ENCODE data around the gene CFAP46. TPM values are rescaled to one million over a fixed set of nuclear protein-coding genes. Genes with fewer than 3 reads are reported as not detected.

The CFAP46 gene
- total RNA-seq, 1 donor from 2014 or later: 1.9 TPM

DNA sequence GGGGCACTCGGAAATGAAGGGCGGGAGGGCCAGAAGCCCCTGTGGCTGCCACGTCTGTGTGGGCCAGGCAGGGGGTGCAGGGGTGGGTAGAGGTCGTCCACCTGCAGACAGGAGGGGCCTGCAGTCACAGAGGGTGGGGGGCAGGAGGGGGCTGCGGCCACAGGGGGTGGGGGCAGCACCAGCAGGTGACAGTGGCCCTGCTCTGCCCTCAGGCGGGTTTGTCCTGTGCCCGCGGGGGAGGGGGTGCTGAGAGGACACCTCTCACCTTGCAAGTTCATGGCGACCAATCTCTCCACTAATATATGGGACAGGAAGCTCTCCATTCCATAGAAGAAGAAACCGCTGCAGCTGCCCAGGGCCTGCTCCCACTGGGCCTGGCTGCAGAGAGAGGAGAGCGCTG is 129.8 kb downstream of the CFAP46 start:
- ATAC-seq (ENCODE audit: poor library complexity): no peak
- intact Hi-C loops (cut with DNase I): no loop called here
- DNase-seq: peak; percentile 6

GRCh38 chr10:132811891-132812481 is 130.4 kb downstream of the CFAP46 start:
- DNase-seq (peak; percentile 36), ATAC-seq (ENCODE audit: poor library complexity) (no peak)
- intact Hi-C loops (cut with DNase I): no loop called here

GRCh38 chr10:132810807-132811700 is 131.3 kb downstream of the CFAP46 start:
- no peak for ATAC-seq (ENCODE audit: poor library complexity)
- intact Hi-C loops (cut with DNase I): no loop called here
- DNase-seq: peak; percentile 19

GRCh38 chr10:132810141-132810806 is 132.1 kb downstream of the CFAP46 start:
- DNase-seq (peak; percentile 10), ATAC-seq (ENCODE audit: poor library complexity) (no peak)
- intact Hi-C loops (cut with DNase I): no loop called here

GRCh38 chr10:132809232-132810140 is 132.9 kb downstream of the CFAP46 start:
- peak; percentile 36 for DNase-seq
- ATAC-seq (ENCODE audit: poor library complexity): no peak
- intact Hi-C loops (cut with DNase I): no loop called here

DNA sequence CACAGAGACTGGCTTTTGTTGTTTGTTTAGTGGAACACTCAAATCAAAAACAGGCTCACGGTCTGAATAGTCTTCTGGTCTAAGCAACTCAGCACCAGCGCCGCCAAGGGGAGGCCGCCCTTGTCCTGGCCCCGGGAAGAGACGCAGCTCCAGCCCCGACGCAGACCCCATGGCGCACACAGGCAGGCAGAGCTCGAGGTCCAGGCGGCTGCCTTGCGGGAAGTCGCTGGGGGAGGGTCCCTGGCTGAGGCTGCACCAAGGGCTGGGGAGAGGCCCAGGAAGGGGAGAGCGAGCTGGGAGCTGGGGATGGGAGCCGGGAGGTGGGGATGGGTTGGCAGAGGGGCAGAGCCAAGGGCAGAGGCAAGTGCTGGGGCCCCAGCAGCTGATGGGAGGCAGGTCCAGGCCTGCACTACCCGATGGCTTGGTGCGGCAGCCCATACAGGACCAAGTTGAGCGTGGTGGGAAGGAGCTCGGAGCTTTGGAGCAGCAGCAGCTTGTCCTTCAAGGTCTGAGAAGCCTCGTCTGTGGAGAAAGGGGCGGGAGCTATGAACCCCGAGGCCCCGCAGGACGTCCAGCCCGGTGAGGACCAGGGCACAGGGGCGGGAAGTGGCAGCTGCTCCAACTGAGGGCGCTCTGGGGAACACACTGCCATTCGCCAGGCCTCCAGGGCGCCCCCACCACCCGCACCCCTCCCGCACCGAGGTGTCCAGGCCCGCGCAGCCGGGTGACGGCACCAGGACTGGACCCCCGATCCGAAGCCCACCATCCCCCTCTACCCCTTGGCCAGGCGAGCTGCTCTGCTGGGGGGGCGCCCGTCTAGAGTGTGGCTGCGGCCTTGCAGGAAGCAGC is 133.8 kb downstream of the CFAP46 start:
- intact Hi-C loops (cut with DNase I): no loop called here
- peak; percentile 34 for DNase-seq
- ATAC-seq (ENCODE audit: poor library complexity): no peak

- ATAC-seq (ENCODE audit: poor library complexity) (no peak), DNase-seq (peak; percentile 25)
- intact Hi-C loops (cut with DNase I): no loop called here
These were observed 134.7 kb downstream of the CFAP46 start for GRCh38 chr10:132807621-132808049.

GRCh38 chr10:132806561-132807003 is 135.8 kb downstream of the CFAP46 start:
- intact Hi-C loops (cut with DNase I): no loop called here
- DNase-seq (peak; percentile 36), ATAC-seq (ENCODE audit: poor library complexity) (no peak)

- ATAC-seq (ENCODE audit: poor library complexity): no peak
- no peak for DNase-seq
- intact Hi-C loops (cut with DNase I): no loop called here
These were observed 136.3 kb downstream of the CFAP46 start for GRCh38 chr10:132806110-132806509.

- no peak for ATAC-seq (ENCODE audit: poor library complexity)
- intact Hi-C loops (cut with DNase I): no loop called here
- DNase-seq: no peak
These were observed 136.8 kb downstream of the CFAP46 start for GRCh38 chr10:132805599-132805998.

DNA sequence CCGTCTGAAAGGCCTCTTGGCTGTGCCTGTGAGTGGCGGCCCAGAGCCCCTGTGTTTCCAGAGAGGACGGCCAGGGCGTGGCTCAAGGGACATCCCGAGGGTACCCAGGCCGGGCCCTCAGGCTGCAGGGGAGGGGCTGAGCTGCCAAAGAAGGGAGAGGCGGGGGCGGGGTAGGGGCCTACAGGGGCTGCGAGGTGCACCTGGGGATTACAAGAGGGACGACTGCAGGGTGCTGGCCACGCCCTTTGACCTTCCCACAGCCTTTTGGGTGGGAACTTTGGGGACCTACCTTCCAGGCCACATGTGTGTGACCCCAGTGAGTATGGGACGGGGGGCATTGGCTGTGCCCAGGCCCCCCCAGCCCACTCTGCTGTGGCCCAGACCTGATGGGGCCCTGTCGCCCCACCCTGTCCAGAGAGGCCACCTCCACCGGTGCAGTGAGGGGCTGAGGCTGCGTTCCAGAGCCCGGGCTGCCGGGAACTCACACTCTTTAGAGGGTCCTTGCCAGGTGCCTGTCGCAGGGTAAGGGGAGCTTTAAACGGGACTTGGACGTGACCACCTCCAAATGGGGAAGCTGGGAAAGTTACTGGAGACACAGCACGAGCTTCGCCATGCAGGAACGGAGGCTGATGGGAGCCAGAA is 137.5 kb downstream of the CFAP46 start:
- intact Hi-C loops (cut with DNase I): no loop called here
- ATAC-seq (ENCODE audit: poor library complexity): no peak
- DNase-seq: no peak

DNA sequence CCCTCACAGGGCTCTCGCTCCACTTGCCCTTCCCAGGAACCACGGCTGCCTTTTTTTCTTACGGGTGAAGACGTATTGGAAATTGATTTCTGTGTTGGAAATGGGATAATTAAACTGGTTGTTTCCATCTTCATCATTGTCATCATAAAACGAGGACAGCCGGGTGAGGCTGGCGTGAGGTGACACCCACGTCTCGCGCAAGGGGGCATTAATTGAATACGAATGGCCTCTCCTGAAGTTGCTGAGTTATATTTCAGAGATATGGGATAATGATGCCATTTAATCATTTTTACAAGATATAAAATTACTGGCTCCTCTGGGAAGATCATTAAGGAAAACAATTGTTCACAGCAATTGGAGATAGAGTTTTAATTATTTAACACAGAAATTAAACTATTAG is 138.1 kb downstream of the CFAP46 start:
- intact Hi-C loops (cut with DNase I): no loop called here
- ATAC-seq (ENCODE audit: poor library complexity): no peak
- no peak for DNase-seq

GRCh38 chr10:132803416-132804210 is 138.8 kb downstream of the CFAP46 start:
- intact Hi-C loops (cut with DNase I): no loop called here
- DNase-seq (no peak), ATAC-seq (ENCODE audit: poor library complexity) (no peak)

- ATAC-seq (ENCODE audit: poor library complexity): no peak
- intact Hi-C loops (cut with DNase I): no loop called here
- DNase-seq: no peak
These were observed 139.6 kb downstream of the CFAP46 start for GRCh38 chr10:132802694-132803320.

GRCh38 chr10:132802048-132802447 is 140.3 kb downstream of the CFAP46 start:
- intact Hi-C loops (cut with DNase I): no loop called here
- ATAC-seq (ENCODE audit: poor library complexity) (no peak), DNase-seq (no peak)

- DNase-seq: no peak
- no peak for ATAC-seq (ENCODE audit: poor library complexity)
- intact Hi-C loops (cut with DNase I): no loop called here
These were observed 142.5 kb downstream of the CFAP46 start for GRCh38 chr10:132799865-132800264.

Data from Right ventricle myocardium superior (tissue), 1 donor.